ENCODE data around the gene CAMTA1. TPM values are rescaled to one million over a fixed set of nuclear protein-coding genes. Genes with fewer than 3 reads are reported as not detected.

CAMTA1 gene
- polyA plus RNA-seq, 1 of the 3 experiments (the other 2 are of a cell fraction): 63.1 TPM

- WGBS (ENCODE audit: low lambda C conversion rate): 79% methylated on average over 7 of the region's 9 CpGs
- H3K9me2 ChIP-seq: no peaks in the 10 kb centered on the region
- H3K4me1 ChIP-seq (ENCODE audit: control insufficient read depth in 1 of 2, insufficient read depth in 2 of 2, low read depth in 1 of 2, low read length in 1 of 2): peaks cover 0 to 19% of the 10 kb centered on the region in 2 experiments; a peak in 2 of 4 replicates
- no peak overlapping the region for H3K9ac ChIP-seq
- no peak overlapping the region for H3K4me3 ChIP-seq (ENCODE audit: low read depth in 2 of 2, low read length in 1 of 2)
- DNase-seq: no peak
- no peak overlapping the region for H3K4me2 ChIP-seq
- no peak overlapping the region for H2AFZ ChIP-seq (ENCODE audit: low read depth)
- no peaks in the 10 kb centered on the region for H3K36me3 ChIP-seq (replicated peaks in 1 of 2; ENCODE audit: control insufficient read depth in 1 of 2, insufficient read depth in 2 of 2, low read length in 1 of 2)
- POLR2A ChIA-PET: no interaction called here
- H3K79me2 ChIP-seq (ENCODE audit: insufficient read depth): no peaks in the 10 kb centered on the region
- H3K9me3 ChIP-seq: no peaks in the 10 kb centered on the region
- no peaks in the 10 kb centered on the region for H4K20me1 ChIP-seq (ENCODE audit: insufficient read depth)
- no peaks in the 10 kb centered on the region for H3F3A ChIP-seq (replicated peaks; ENCODE audit: insufficient read depth)
- TF ChIP-seq ELF1 (IDR thresholded peaks at IDR 0.05) (no peak), FOXM1 (IDR thresholded peaks at IDR 0.05; ENCODE audit: low read depth) (no peak), RAD21 (IDR thresholded peaks at IDR 0.05; ENCODE audit: low read length) (no peak), NRF1 (IDR thresholded peaks at IDR 0.05; ENCODE audit: low read depth, low read length) (no peak), TCF12 (IDR thresholded peaks at IDR 0.05) (no peak), CHD2 (IDR thresholded peaks at IDR 0.05; ENCODE audit: low read length, partially characterized antibody) (no peak), MEF2A (IDR thresholded peaks at IDR 0.05; ENCODE audit: borderline replicate concordance, low read depth) (no peak), JUND (IDR thresholded peaks at IDR 0.05) (no peak), EZH2phosphoT487 (IDR thresholded peaks at IDR 0.05; ENCODE audit: borderline replicate concordance, low read depth) (no peak), RCOR1 (IDR thresholded peaks at IDR 0.05; ENCODE audit: low read length) (no peak), RXRA (IDR thresholded peaks at IDR 0.05; ENCODE audit: borderline replicate concordance, low read depth) (no peak), GABPA (IDR thresholded peaks at IDR 0.05; ENCODE audit: low read depth) (no peak), ZBTB33 (IDR thresholded peaks at IDR 0.05; ENCODE audit: borderline replicate concordance, low read depth) (no peak), EP300 (IDR thresholded peaks at IDR 0.05; ENCODE audit: borderline replicate concordance in 1 of 2, low read depth in 1 of 2, low read length in 1 of 2) (no peak), MXI1 (IDR thresholded peaks at IDR 0.05; ENCODE audit: low read depth, low read length) (no peak), POLR2AphosphoS5 (IDR thresholded peaks at IDR 0.05; ENCODE audit: low read depth, low read length) (no peak)
- TF ChIP-seq, protein P1, sequence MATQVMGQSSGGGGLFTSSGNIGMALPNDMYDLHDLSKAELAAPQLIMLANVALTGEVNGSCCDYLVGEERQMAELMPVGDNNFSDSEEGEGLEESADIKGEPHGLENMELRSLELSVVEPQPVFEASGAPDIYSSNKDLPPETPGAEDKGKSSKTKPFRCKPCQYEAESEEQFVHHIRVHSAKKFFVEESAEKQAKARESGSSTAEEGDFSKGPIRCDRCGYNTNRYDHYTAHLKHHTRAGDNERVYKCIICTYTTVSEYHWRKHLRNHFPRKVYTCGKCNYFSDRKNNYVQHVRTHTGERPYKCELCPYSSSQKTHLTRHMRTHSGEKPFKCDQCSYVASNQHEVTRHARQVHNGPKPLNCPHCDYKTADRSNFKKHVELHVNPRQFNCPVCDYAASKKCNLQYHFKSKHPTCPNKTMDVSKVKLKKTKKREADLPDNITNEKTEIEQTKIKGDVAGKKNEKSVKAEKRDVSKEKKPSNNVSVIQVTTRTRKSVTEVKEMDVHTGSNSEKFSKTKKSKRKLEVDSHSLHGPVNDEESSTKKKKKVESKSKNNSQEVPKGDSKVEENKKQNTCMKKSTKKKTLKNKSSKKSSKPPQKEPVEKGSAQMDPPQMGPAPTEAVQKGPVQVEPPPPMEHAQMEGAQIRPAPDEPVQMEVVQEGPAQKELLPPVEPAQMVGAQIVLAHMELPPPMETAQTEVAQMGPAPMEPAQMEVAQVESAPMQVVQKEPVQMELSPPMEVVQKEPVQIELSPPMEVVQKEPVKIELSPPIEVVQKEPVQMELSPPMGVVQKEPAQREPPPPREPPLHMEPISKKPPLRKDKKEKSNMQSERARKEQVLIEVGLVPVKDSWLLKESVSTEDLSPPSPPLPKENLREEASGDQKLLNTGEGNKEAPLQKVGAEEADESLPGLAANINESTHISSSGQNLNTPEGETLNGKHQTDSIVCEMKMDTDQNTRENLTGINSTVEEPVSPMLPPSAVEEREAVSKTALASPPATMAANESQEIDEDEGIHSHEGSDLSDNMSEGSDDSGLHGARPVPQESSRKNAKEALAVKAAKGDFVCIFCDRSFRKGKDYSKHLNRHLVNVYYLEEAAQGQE (IDR thresholded peaks at IDR 0.05; ENCODE audit: low read depth, low read length): no peak
- TF ChIP-seq, protein P2, sequence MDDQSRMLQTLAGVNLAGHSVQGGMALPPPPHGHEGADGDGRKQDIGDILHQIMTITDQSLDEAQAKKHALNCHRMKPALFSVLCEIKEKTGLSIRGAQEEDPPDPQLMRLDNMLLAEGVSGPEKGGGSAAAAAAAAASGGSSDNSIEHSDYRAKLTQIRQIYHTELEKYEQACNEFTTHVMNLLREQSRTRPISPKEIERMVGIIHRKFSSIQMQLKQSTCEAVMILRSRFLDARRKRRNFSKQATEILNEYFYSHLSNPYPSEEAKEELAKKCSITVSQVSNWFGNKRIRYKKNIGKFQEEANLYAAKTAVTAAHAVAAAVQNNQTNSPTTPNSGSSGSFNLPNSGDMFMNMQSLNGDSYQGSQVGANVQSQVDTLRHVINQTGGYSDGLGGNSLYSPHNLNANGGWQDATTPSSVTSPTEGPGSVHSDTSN (IDR thresholded peaks at IDR 0.05): no peak
- TF ChIP-seq, protein P3, sequence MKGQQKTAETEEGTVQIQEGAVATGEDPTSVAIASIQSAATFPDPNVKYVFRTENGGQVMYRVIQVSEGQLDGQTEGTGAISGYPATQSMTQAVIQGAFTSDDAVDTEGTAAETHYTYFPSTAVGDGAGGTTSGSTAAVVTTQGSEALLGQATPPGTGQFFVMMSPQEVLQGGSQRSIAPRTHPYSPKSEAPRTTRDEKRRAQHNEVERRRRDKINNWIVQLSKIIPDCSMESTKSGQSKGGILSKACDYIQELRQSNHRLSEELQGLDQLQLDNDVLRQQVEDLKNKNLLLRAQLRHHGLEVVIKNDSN (IDR thresholded peaks at IDR 0.05; ENCODE audit: borderline replicate concordance, low read depth): no peak
- TF ChIP-seq, protein P4, sequence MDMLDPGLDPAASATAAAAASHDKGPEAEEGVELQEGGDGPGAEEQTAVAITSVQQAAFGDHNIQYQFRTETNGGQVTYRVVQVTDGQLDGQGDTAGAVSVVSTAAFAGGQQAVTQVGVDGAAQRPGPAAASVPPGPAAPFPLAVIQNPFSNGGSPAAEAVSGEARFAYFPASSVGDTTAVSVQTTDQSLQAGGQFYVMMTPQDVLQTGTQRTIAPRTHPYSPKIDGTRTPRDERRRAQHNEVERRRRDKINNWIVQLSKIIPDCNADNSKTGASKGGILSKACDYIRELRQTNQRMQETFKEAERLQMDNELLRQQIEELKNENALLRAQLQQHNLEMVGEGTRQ (IDR thresholded peaks at IDR 0.05; ENCODE audit: borderline replicate concordance, low read depth, low read length): no peak
- no peak overlapping the region for H3K27ac ChIP-seq (ENCODE audit: low read depth in 2 of 2, low read length in 1 of 2)
- CTCF ChIA-PET: interaction anchor here (0.6 to 1.6 kb wide), 3 partner anchors 14 to 478 kb away, joined by 3 to 4 read pairs (median 3); no protein-coding TSS in a partner anchor
- H3K27me3 ChIP-seq (ENCODE audit: insufficient read depth): no peaks in the 10 kb centered on the region
Measured at GRCh38 chr1:7519861-7520395, 734.7 kb downstream of the CAMTA1 start.
